CD4-positive, alpha-beta T cell treated with Interleukin-4 for 1 hour (primary cell): ENCODE results near the gene TMEM252.

Source experiments
- DNase-seq, 2 donors: peaks; one replicate each; pipeline ENCODE4 v3.0.0-alpha.2; 2020 to 2022

The TMEM252 gene

DNA sequence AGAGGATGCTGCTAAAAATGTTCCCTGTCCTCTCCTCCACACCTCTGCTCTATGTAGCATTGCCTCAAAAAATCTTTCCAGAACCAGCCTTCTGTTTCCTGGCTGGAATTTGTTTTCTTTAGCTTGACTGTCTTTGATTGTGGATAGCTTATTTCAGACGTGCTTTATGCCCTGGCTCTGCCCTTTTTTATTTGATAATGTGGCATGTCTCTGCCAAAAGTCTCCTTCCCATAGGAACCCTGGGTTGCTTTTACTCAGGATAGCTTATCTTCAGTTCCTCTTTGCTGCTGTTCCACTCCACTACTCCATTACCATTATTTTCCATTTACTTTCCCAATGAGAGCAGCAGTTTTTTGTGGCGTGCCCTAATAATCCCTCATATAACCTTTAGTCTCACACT, 885 bp upstream of the TMEM252 start:
- no peak for DNase-seq

DNA sequence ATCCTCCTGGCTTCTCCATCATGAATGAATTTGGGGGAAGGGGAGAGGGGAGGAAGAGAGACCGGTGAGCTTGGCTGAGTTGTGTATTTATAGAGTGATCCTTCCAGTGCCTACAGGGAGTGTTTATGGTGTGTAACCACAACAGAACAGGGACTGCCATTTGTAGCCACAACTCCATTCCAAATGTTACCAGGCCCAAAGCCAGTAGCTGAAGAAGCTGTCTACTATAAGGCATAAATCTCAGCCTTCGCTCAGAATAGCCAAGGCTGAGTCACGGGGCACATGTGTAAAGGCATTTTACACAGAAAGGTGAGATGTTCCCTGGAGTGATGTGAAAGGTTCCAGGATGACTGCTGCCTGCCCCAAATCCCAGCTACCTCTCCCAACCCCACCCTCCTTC, 2.5 kb downstream of the TMEM252 start:
- no peak for DNase-seq

DNA sequence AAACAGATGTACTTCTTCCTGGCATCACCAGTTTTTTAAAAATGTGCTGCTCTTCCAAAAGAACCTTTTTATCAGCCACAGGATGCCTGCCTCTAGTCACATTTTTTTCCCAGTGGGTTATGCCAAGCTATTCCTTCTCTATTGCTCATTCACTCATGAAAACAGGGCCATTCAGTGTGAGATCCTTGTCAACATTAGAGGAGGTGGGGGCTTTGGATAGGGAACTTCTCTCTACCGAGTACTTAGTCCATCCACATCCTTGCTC, 3.1 kb downstream of the TMEM252 start:
- no peak for DNase-seq

DNA sequence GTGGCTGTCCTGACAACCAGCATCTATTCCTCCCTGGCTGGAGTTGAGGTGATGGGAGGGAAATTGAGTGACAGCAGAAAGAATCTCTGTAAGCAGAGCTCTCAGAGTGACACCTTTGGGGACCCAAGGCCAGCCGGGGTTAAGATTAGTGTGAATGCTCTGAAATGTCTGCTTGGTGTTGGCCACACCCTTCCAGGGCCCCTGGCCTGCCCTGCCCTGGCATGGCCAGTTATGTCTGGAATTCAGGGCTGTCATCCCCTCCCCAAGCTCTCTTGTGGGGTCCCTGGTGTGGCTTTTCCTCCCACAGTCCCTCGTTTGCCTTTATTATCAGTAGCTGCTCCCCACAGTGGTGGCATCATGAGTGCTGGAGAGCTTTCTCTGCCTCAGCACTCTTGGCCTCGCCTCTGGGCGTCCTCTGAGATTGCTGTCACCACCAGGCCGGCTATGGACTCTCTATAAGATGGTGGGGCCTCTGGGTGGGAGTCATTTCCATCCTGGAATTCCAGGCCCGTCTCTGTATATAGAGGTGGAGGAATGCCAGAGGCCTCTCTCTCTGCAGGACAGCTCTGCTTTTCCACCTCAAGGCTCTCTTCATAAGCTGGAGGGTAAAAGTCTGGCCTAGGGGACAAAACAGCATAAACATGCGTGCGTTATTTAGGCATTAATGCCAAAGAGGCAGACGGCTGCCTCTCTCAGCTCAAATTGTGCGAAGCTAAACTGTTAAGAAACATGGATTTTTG, 3.6 kb downstream of the TMEM252 start:
- DNase-seq = no peak

DNA sequence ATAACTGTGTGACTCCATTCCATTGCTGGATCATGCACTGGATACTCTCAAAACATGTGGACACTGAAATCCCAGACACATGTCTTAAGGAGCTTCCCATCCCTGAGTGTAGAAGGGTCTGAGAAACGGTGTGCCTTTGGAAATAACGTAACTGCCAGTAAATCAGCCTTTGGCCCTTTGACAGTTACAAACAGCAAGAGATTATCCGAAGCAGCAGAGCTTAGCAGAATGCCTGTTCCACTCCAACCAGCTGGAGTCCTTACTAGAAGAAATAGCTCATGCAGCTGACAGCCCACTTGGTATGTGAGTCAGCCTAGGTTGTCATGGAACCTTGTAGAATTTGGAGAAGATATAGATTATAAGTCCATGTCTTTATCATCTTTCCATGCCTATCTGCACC, 7.0 kb downstream of the TMEM252 start:
- no peak for DNase-seq

DNA sequence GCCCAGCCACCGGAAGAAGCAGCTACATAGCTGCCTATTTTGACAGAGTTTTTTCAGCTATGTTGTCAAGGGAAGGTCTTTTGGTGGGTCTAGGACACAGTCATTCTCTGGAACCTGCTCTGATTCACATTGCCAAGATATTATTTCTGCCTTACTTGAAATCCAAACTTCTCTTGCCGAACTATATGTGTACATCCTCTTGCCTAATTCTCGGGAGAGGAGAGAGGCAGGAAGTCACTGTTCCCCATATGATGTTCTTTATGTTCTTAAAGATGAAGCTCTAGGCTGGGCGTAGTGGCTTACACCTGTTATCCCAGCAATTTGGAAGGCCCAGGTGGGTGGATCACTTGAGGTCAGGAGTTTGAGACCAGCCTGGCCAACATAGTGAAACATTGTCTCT, 8.6 kb downstream of the TMEM252 start:
- DNase-seq = no peak

DNA sequence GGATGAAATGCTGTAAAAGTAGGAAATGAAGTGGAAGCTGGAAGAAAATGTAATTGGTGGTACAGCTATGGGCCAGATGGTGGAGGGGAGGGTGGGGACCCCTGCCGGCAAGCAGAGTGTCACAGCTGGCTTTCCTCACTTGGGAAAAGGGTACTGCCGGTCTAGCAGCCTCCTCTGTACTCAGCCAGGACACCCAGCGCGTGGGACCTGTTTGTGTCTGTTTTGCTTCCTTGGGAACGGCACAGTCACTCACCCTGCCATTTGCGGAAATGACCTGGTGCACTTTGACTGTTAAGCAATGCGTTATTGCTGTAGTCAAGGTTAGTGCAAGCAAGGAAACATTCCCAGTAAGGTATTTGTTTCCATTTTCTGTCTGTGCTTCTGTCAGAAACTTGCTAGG, 10.1 kb downstream of the TMEM252 start:
- DNase-seq = peak in 1 of 2 donors; percentile 32

DNA sequence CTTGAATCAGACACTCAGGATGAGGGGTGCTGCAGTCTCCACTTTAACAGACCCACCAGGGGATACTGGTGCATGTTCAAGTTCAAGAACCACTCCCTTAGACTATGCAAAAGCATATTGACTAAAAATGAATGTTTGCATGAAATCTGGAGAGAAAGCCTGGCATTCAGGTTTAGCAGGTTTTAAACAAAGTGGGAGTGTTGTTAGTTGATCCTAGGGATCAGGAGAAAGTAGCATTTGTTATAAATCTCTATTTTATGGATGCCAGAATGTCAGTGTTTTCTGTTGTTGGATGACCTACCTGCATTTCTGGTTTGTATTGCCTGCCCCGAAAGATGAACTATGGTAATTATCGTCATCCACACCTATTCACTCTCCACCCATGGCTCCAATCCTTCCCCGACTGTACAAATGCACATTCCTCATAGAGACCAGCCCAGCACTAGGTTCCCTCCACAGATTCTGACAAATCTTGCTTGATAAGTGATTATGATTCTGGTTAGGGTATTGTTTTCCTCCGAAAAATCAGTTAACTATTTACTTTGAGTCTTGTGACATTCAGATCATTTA, 17.2 kb downstream of the TMEM252 start:
- no peak for DNase-seq

DNA sequence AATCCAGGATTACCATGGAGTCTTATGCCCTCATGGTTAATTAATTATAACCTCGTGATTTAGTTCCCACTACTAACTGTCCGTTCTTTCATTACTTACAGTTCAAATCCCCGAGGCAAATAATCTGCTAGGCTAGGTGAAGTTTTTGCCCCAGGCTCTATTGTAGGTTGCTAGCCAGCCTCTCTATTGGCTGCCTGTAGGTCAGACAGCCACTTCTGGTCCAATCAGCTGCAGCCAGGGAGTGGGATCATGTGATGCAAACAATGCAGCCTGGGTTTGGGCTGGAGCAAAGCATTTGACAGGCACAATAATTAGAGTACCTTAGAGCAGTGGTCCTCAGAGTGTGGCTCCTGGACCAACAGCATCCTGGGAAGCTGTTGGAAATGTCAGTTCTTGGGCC, 17.7 kb downstream of the TMEM252 start:
- DNase-seq = no peak

DNA sequence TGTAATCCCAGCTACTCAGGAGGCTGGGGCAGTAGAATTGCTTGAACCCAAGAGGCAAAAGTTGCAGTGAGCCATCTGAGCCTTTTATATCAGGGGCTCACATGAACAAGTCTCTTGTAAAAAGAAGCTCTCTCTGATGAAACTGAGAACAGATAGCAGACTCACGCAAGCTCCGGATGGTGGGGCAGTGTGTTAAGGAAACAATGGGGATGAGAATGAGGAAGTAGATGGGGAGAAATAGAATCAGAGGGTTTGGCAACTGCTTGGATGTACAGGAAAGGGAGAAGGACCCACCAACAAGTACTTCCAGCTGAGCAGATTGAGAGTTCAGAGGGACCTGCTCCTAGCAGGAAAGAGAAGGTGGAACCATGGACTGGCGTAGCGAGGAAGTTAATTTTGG, 18.6 kb downstream of the TMEM252 start:
- peak in 1 of 2 donors; percentile 21 for DNase-seq

DNA sequence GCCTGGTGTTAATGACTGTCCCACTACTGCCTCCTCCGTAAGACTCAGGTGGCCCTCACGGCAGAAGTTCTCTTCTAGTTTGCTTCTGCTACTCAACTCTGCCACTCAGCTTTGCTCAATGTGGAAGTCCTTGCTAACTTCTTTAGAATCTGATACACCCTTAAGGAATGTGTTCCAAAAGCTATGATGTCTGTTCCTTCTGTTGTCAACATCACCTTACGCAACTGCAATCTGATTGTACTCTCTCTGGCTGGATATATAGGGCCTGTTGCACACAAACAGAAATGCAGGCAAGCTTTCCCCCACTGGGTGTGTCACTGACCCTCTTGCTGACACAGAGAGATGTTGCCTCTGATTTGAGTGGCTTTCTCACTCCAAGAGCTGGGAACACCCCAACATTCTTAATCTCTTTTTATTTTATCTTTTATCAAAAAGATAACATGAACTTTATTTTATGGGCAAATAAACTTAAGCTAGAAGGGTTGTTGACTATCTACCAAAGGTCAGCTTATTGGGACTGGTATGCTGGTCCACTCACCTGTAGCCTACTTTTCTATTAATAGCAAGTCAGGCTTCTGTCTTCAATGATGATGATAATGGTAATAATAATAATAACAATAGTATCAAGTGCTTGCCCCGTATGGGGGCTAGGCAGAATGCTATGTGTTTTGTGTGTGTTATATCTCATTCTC, 25.2 kb downstream of the TMEM252 start:
- DNase-seq = no peak

DNA sequence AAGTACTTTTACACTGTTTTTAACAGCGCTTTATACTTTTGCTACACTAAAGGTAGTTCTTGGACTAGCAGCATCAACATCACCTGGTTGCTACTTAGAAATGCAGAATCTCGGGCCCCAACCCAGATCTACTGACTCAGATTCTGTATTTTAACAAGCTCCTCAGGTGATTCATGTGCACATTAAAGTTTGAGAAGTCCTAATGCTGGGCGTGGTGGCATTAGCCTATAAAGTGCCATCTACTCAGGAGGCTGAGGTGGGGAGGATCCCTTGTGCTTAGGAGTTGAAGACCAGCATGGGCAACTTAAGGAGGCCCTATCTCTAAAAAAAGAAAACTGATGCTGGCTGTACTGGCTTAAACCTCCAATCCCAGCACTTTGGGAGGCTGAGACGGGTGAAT, 26.7 kb downstream of the TMEM252 start:
- DNase-seq = no peak

DNA sequence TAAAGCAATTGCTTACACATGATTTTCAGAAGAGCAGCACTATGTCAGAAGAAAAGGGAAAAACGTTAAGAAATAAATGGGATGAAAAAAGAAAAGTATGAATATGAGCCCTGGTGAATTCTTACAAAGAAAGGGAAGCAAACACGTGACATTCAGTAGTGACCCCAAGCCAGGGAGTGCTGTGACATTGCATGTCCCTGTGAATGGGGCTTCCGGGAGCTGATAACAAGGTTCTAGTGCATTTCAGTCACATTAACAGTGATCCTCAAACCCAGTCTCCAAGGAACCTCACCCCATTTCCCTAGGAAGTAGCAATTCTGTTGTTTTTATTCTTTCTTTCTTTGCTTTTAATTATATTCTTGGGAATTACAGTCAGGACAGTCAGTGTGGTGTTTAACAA, 27.3 kb downstream of the TMEM252 start:
- no peak for DNase-seq

DNA sequence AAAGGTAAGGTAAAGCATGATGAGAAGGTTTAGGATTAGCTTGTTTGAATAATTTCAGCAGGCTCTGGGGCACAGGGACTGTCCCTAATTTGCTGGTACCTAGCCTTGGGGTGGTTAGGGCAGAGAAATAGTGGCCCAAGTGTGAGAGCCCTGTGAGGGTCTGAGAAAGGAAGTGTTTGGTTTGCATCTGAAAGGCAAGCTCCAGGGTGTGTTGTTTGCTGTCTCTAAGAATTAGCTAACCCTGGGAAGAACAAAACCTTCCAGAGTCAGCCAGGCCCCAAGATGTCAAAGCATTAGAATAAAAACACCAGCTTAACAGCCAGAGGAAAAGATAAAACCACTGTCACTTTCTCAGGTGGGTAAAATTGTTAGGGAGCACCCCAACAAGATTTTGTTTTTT, 31.0 kb downstream of the TMEM252 start:
- DNase-seq = no peak

DNA sequence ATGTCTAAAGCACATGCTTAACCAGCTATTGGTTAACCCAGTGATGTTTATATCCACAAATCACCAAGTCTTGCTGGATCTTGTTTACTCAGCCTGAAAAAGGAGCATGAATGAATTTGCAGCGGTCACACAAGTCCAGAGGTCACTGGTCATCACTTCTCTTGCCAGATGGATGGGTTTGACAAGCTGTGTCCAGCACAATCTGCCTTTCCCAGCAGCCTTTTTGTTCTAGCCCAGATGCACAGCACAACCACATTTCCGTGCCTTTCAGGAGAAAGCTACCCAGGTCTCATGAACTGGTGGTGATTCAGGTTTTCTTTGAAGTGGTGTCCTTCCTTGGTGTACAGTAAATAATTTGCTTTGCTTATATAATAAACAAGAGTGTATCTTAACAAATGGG, 32.1 kb downstream of the TMEM252 start:
- DNase-seq = no peak

DNA sequence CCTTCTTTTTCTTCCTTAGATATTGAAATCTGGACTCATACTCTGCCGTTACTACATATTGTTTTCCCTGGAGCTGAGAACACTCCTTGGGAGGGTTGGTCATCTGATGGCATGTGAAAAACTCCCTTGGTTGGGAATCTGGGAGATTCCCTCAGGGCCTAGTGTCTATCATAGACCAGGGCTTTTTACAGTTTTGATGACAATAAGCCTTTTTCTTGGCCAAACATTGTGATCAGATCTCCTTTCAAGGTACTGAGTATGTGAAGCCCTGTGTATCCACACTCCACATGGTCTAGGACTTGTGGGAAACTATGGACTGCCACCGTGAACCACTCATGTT, 32.9 kb downstream of the TMEM252 start:
- no peak for DNase-seq

DNA sequence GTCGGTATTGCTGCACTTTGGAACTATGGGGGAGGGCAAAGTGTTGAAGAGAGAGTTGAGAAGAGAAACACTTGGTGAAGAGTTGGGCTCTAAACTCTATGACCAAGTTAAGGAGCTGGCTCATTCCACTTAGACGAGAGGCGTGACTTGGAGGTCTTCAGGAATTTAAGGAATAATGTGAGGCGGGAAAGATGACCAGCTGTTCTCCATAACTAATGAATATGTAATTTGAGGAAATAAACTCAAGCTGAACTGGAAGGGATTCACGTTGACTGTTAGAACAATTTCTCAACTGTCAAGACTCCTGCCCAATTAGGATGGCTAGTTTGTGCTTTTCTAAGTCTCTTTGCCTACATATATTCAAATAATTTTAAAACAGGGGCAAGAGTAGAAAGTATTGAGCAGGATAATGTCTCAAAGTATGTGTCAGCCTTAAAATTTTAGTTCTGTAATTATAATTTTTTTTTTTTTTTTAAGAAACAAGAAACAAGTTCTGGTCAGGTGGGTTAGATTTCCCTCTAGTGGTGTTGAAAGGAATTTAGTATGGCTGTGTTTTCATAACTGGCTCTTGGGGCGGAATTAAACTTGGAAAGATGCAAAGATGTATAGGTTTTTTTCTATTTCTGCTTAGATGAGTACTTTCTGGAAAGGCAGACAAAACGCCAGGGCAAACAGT, 33.4 kb downstream of the TMEM252 start:
- DNase-seq = no peak

DNA sequence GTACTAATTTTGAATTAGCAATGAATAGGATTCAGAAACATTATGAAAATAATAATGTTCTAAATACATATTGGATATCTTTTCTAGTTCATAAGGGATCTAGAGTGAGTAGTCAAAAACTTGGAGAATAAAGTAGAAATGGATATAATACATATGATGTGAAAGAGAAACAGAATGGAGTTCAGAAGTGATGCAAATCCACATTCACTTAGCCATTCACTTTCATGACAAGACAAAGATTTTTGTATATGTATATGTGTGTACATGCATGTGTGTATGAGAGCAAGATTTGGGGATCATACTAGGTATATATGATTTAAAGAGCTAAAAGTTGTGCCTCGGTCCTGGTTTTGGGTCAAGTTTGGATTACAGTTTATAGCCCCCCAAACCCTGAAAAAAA, 34.1 kb downstream of the TMEM252 start:
- DNase-seq = no peak

DNA sequence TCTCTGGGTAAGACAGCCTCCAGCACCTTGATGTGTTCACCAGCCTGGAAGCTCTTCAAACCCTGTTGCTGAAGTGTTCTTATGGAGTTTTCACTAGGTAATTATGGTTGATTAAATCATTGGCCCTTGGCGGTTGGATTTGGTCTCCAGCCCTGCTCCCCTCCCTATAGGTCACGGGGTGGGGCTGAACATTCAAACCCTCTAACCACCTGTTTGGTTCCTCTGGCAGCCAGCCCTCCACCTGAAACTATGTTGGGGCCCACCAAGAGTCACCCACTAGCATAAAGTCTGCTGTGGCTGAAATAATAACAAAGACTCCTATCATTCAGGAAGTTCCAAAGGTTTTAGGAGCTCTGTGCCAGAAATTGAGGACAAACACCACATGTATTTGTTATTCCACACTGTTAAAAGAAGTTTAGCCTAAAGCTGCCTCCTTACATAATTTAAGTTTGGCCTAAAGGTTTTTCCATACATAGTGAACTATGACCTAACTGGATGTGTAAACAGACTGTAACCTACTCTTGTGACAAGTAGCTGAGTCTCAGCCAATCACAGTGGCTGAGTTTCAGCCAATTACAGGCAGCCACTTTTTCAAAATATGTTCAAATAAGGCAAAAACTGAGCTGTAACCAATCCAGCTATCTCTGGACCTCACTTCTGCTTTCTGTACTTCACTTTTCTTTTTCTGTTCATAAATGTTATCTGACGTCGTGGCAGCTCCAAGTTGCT, 34.8 kb downstream of the TMEM252 start:
- DNase-seq = peak; percentile 2 to 32

DNA sequence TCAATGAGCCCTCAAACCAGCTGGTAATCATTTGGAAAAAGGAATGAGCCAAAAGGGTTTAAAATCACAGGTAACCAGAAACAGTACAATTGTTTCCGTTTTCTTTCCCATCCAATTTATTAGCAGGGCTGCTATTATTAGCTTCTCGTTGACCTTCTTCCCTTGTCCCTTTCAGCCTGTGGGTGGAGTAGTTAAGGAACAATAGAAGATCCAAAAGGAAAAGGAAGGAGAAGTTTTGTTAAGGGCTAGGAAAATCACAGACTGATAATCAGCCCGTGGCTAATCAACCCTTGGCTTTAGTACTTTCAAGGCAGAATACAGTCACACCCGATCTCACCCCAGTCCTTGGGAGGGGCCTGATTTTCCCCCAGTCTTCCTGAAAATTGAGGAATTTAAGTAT, 38.4 kb downstream of the TMEM252 start:
- DNase-seq = no peak

DNA sequence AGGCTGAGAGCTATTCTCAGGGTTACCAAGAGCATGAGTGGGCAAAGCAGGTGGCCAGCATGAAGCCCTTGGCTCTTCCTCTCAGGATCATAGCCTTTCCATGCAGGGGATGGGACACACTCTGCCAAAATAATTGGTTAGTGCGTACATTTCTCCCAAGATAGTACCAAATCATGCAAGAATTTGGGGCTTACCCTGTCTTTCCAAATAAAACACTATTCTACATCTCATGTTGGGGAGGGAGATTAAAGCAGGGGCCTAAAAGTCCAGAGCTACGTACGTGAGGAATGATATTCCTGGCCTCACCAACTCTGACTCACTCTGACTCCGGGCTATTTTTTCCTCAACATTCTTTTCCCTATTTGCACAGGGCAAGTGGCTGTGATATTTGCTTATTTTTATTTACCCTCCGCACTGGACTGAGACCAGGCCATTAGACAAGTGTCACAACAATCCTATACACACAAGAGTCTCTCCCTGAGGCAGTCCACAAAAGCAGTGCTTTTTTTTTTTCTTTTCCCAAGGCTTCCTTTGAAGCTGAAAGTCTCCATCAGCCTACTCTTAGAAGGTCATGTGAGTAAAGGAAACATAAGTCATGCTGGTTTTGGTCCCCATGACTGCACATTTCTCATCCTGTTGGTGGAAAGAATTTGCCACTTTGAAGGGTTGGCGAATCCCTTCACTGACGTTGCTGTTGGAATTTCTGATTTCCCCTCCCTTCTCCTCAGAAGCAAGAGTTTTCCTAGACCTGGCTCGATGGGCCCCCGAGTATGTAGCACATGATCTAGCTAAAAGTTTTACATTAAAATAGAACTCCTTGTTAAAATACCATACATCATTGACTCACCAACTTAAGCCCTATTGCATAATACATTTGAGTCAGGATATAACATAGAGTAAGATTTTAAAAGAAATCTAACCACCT, 40.0 kb downstream of the TMEM252 start:
- DNase-seq = no peak

DNA sequence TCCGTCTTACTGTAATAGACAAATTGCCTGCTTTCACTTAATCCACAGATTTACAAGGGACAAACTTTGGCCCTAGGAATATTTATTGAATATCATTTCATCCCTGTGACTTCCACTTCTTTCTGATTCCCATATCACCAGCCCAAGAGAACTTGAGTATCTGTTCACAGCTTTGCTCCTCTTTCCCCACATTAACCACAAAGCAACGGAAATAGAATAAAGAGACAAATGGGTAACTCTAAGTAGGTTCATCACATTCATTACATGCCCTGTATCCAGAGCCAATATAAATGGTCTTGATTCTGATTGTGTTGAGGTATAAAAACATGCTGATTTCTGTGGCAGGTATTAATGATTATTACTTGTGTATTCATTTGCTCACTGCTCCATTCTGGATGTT, 41.9 kb downstream of the TMEM252 start:
- DNase-seq = no peak

DNA sequence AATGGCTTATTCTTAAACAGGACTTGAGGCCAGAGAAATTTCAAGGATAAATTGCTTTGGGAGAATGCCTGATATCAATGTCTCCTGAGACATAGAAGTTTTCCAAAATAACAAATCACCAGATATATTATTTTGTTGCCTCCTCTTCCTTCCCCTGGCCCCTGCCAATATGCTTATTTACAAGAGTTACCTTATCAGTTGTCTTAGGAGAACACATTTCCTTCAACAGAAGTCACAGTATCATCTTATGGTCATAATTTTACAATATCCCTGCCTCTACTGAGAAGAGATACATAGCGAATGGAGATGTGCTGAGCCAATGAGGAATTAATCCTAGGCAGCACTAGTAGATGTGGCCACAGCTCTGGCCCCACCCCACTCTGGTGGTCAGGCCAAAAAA, 43.1 kb downstream of the TMEM252 start:
- DNase-seq = no peak
